ENCODE measurements around the gene MSL3B.

The MSL3B gene

DNA sequence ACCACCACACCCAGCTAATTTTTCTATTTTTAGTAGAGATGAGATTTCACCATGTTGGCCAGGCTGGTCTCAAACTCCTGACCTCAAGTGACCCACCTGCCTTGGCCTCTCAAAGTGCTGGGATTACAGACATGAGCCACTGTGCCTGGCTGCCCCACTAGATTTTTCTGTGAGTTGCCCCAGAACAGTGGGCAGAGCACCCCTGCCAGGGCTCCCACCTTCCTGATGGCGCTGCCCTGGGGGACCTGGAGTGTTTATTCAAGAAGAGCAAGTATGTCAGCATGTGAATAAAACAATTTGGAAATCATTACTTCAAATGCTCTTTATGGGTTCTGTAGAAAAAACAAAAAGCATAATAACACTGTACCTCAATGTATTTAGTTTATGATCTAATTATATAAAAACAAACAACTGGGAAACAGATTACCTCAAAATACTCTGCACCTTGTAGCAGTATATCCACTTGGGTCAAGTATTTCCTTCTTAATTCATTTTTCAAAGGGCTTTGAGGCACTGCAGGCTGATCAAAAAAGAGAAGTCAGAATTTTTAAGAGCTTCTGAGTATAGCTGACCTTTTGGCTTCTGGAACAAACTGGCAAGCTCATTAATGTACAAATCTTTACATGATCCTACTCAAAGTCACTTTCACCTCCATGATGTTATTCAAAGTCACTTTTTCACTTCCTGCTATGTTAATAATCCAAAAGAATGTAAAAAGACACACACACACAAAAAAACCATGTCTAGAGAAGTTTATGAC, 22.7 kb downstream of the MSL3B start:
- Histone ChIP-seq H3K9me3 (ENCODE audit: low read depth) (no peaks in the 10 kb centered on the region), H2AFZ (replicated peaks) (no peak overlapping the region), H3K79me2 (ENCODE audit: low read depth) (peaks cover 98% of the 10 kb centered on the region), H3K4me3 (no peak overlapping the region), H3K27me3 (no peaks in the 10 kb centered on the region), H3K4me2 (no peak overlapping the region), H4K20me1 (ENCODE audit: low read depth) (peaks cover 82% of the 10 kb centered on the region), H3F3A (ENCODE audit: low read depth) (no peaks in the 10 kb centered on the region), H3K36me3 (peaks cover 16% of the 10 kb centered on the region), H3K27ac (no peak overlapping the region), H3K9ac (no peak overlapping the region), H3K4me1 (peaks cover under 1% of the 10 kb centered on the region)
- peaks cover 68% of the 10 kb centered on the region for H3K36me3 Mint-ChIP-seq
- no peak overlapping the region for H3K27ac Mint-ChIP-seq
- H3K4me3 Mint-ChIP-seq = no peak overlapping the region
- no peaks in the 10 kb centered on the region for H3K4me1 Mint-ChIP-seq
- TF ChIP-seq EZH2phosphoT487 (IDR thresholded peaks at IDR 0.05) (no peak), EZH2 (IDR thresholded peaks at IDR 0.05) (no peak)
- TF ChIP-seq, protein P1, sequence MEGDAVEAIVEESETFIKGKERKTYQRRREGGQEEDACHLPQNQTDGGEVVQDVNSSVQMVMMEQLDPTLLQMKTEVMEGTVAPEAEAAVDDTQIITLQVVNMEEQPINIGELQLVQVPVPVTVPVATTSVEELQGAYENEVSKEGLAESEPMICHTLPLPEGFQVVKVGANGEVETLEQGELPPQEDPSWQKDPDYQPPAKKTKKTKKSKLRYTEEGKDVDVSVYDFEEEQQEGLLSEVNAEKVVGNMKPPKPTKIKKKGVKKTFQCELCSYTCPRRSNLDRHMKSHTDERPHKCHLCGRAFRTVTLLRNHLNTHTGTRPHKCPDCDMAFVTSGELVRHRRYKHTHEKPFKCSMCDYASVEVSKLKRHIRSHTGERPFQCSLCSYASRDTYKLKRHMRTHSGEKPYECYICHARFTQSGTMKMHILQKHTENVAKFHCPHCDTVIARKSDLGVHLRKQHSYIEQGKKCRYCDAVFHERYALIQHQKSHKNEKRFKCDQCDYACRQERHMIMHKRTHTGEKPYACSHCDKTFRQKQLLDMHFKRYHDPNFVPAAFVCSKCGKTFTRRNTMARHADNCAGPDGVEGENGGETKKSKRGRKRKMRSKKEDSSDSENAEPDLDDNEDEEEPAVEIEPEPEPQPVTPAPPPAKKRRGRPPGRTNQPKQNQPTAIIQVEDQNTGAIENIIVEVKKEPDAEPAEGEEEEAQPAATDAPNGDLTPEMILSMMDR (IDR thresholded peaks at IDR 0.05) = no peak
- peaks cover 2% of the 10 kb centered on the region for H3K27me3 Mint-ChIP-seq (ENCODE audit: insufficient read depth, low read depth)
- H3K9me3 Mint-ChIP-seq = no peaks in the 10 kb centered on the region
- DNase-seq (ENCODE audit: low spot score) = no peak

DNA sequence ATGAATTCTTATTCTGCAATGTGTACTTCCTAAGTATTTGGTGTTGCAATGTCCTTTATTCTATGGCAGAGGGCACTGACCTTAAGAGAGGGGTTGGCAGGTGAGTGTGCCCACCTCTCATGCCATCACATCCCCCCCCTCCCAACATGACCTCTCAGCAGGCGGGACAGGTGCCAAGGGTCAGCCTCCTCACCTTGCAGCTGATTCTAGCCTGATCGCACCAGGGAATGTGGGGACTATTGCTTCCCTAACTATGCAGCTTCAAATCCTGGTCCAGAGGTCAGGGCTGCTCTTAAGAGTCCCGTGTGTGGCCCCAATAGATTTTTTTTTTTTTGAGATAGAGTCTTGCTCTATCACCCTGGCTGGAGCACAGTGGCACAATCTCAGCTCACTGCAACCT, 23.4 kb downstream of the MSL3B start:
- Mint-ChIP-seq H3K4me3 (no peak overlapping the region), H3K27ac (no peak overlapping the region), H3K4me1 (peaks cover 5% of the 10 kb centered on the region), H3K9me3 (no peaks in the 10 kb centered on the region), H3K27me3 (ENCODE audit: insufficient read depth, low read depth) (peaks cover 2% of the 10 kb centered on the region), H3K36me3 (peaks cover 74% of the 10 kb centered on the region)
- H3K27me3 ChIP-seq = no peaks in the 10 kb centered on the region
- no peak overlapping the region for H3K9ac ChIP-seq
- TF ChIP-seq EZH2 (IDR thresholded peaks at IDR 0.05) (no peak), EZH2phosphoT487 (IDR thresholded peaks at IDR 0.05) (no peak)
- TF ChIP-seq, protein P1 (IDR thresholded peaks at IDR 0.05) = no peak
- H3F3A ChIP-seq (ENCODE audit: low read depth) = no peaks in the 10 kb centered on the region
- H3K36me3 ChIP-seq = peaks cover 16% of the 10 kb centered on the region
- no peak overlapping the region for H3K27ac ChIP-seq
- no peak overlapping the region for H2AFZ ChIP-seq (replicated peaks)
- no peak for DNase-seq (ENCODE audit: low spot score)
- no peaks in the 10 kb centered on the region for H3K9me3 ChIP-seq (ENCODE audit: low read depth)
- no peaks in the 10 kb centered on the region for H3K4me1 ChIP-seq
- peaks cover 82% of the 10 kb centered on the region for H4K20me1 ChIP-seq (ENCODE audit: low read depth)
- no peak overlapping the region for H3K4me3 ChIP-seq
- H3K4me2 ChIP-seq = no peak overlapping the region
- peaks cover 98% of the 10 kb centered on the region for H3K79me2 ChIP-seq (ENCODE audit: low read depth)

DNA sequence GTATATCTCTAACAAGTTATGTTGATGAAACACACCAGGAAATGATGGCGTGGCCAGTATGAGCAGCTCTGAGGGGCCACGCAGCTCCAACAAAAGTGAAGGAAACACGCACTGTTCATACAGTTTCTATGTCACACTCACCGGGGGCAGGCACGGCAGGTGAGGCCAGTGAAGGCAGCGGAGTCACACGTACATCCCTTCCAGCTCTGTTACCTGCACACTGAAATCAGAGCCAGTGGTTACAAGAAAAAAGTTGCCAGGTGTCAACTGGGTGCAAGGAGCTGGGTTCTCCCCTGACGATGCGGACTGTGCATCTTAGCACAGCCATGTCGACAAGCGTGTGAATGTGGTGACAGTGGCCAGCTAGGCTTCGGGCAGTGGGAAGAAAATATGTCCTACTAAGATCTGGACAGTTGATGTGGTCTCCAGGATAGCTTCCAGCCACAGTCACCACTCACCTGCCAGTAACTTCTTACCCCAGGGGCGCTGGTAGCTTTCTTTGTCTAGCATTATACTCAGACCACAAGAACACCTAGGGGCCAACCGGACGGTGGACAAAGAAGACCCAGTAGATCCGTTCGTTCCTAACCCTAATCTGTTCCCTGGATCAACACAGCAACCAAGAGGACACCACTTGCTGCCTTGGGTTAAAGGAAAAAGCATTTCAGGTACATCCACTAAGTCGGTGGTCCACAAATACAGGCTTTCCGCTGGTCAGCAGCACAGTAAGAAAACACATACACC, 23.9 kb downstream of the MSL3B start:
- Mint-ChIP-seq H3K4me1 (peaks cover 5% of the 10 kb centered on the region), H3K36me3 (peaks cover 74% of the 10 kb centered on the region), H3K27ac (no peak overlapping the region), H3K9me3 (no peaks in the 10 kb centered on the region), H3K4me3 (no peak overlapping the region), H3K27me3 (ENCODE audit: insufficient read depth, low read depth) (peaks cover 2% of the 10 kb centered on the region)
- Histone ChIP-seq H3K9ac (no peak overlapping the region), H3K36me3 (peaks cover 16% of the 10 kb centered on the region), H3K9me3 (ENCODE audit: low read depth) (no peaks in the 10 kb centered on the region), H3K27me3 (no peaks in the 10 kb centered on the region), H3K4me1 (no peaks in the 10 kb centered on the region), H3K79me2 (ENCODE audit: low read depth) (peaks cover 98% of the 10 kb centered on the region), H2AFZ (replicated peaks) (no peak overlapping the region), H3K4me2 (no peak overlapping the region), H3F3A (ENCODE audit: low read depth) (no peaks in the 10 kb centered on the region), H3K27ac (no peak overlapping the region), H3K4me3 (no peak overlapping the region), H4K20me1 (ENCODE audit: low read depth) (peaks cover 82% of the 10 kb centered on the region)
- DNase-seq (ENCODE audit: low spot score) = no peak
- TF ChIP-seq, protein P1 (IDR thresholded peaks at IDR 0.05) = no peak
- TF ChIP-seq EZH2phosphoT487 (IDR thresholded peaks at IDR 0.05) (no peak), EZH2 (IDR thresholded peaks at IDR 0.05) (no peak)

Data from neural progenitor cell (in vitro differentiated cells).